Measurements from ENCODE around the gene KHDRBS1. TPM values are rescaled to one million over a fixed set of nuclear protein-coding genes. Genes with fewer than 3 reads are reported as not detected.
A peak's percentile ranks its signal among the peaks of the same experiment; 100 is the strongest.

KHDRBS1 gene
- total RNA-seq, 1 donor from 2014 or later, result 128 TPM

GRCh38 chr1:32047701-32048100 lies 34.0 kb downstream of the KHDRBS1 start:
- Mint-ChIP-seq H3K36me3 (ENCODE audit: unreplicated experiment) (peaks cover 49% of the 10 kb centered on the region), H3K9me3 (ENCODE audit: unreplicated experiment) (no peaks in the 10 kb centered on the region), H3K27ac (ENCODE audit: unreplicated experiment) (no peak overlapping the region), H3K27me3 (ENCODE audit: unreplicated experiment) (no peaks in the 10 kb centered on the region), H3K4me1 (ENCODE audit: unreplicated experiment) (peaks cover 1% of the 10 kb centered on the region), H3K4me3 (ENCODE audit: unreplicated experiment) (no peak overlapping the region)
- TF ChIP-seq CTCF (IDR thresholded peaks at IDR 0.05), result no peak
- no peak for DNase-seq (ENCODE audit: extremely low spot score, unreplicated experiment)

- H3K27me3 Mint-ChIP-seq (ENCODE audit: unreplicated experiment), result no peaks in the 10 kb centered on the region
- peaks cover 1% of the 10 kb centered on the region for H3K4me1 Mint-ChIP-seq (ENCODE audit: unreplicated experiment)
- H3K9me3 Mint-ChIP-seq (ENCODE audit: unreplicated experiment), result no peaks in the 10 kb centered on the region
- no peak for DNase-seq (ENCODE audit: extremely low spot score, unreplicated experiment)
- no peak overlapping the region for H3K27ac Mint-ChIP-seq (ENCODE audit: unreplicated experiment)
- no peak for TF ChIP-seq CTCF (IDR thresholded peaks at IDR 0.05)
- H3K4me3 Mint-ChIP-seq (ENCODE audit: unreplicated experiment), result no peak overlapping the region
- peaks cover 51% of the 10 kb centered on the region for H3K36me3 Mint-ChIP-seq (ENCODE audit: unreplicated experiment)
Measured at GRCh38 chr1:32048440-32048839, 34.8 kb downstream of the KHDRBS1 start.

- no peak for DNase-seq (ENCODE audit: extremely low spot score, unreplicated experiment)
- H3K36me3 Mint-ChIP-seq (ENCODE audit: unreplicated experiment), result peaks cover 53% of the 10 kb centered on the region
- peaks cover 1% of the 10 kb centered on the region for H3K4me1 Mint-ChIP-seq (ENCODE audit: unreplicated experiment)
- H3K9me3 Mint-ChIP-seq (ENCODE audit: unreplicated experiment), result no peaks in the 10 kb centered on the region
- no peak overlapping the region for H3K4me3 Mint-ChIP-seq (ENCODE audit: unreplicated experiment)
- H3K27me3 Mint-ChIP-seq (ENCODE audit: unreplicated experiment), result no peaks in the 10 kb centered on the region
- H3K27ac Mint-ChIP-seq (ENCODE audit: unreplicated experiment), result peak overlapping the region; percentile 50
- no peak for TF ChIP-seq CTCF (IDR thresholded peaks at IDR 0.05)
Measured at GRCh38 chr1:32051706-32052105, 38.0 kb downstream of the KHDRBS1 start.

GRCh38 chr1:32052887-32053286 lies 39.2 kb downstream of the KHDRBS1 start:
- peaks cover 1% of the 10 kb centered on the region for H3K4me1 Mint-ChIP-seq (ENCODE audit: unreplicated experiment)
- no peak for TF ChIP-seq CTCF (IDR thresholded peaks at IDR 0.05)

GRCh38 chr1:32055416-32055815 lies 41.7 kb downstream of the KHDRBS1 start:
- H3K36me3 Mint-ChIP-seq (ENCODE audit: unreplicated experiment), result peaks cover 57% of the 10 kb centered on the region

More at GRCh38 chr1:32052887-32053286, 39.2 kb downstream of the KHDRBS1 start:
- H3K27ac Mint-ChIP-seq (ENCODE audit: unreplicated experiment), result no peak overlapping the region
- DNase-seq (ENCODE audit: extremely low spot score, unreplicated experiment), result no peak
- no peak overlapping the region for H3K4me3 Mint-ChIP-seq (ENCODE audit: unreplicated experiment)
- peaks cover 51% of the 10 kb centered on the region for H3K36me3 Mint-ChIP-seq (ENCODE audit: unreplicated experiment)
- no peaks in the 10 kb centered on the region for H3K9me3 Mint-ChIP-seq (ENCODE audit: unreplicated experiment)
- no peaks in the 10 kb centered on the region for H3K27me3 Mint-ChIP-seq (ENCODE audit: unreplicated experiment)

More at GRCh38 chr1:32055416-32055815, 41.7 kb downstream of the KHDRBS1 start:
- Mint-ChIP-seq H3K27me3 (ENCODE audit: unreplicated experiment) (no peaks in the 10 kb centered on the region), H3K4me1 (ENCODE audit: unreplicated experiment) (peaks cover 7% of the 10 kb centered on the region), H3K4me3 (ENCODE audit: unreplicated experiment) (no peak overlapping the region), H3K9me3 (ENCODE audit: unreplicated experiment) (no peaks in the 10 kb centered on the region), H3K27ac (ENCODE audit: unreplicated experiment) (no peak overlapping the region)
- DNase-seq (ENCODE audit: extremely low spot score, unreplicated experiment), result no peak
- TF ChIP-seq CTCF (IDR thresholded peaks at IDR 0.05), result no peak

All from osteocyte (in vitro differentiated cells).